ENCODE data around the gene ARID3A. TPM values are rescaled to one million over a fixed set of nuclear protein-coding genes. Genes with fewer than 3 reads are reported as not detected.

The ARID3A gene
- total RNA-seq, 2 experiments from 2014 or later: 28.7 to 33.2 TPM

GRCh38 chr19:1014161-1015060, 88.6 kb downstream of the ARID3A start:
- H3K4me1 Mint-ChIP-seq: peaks cover 11% of the 10 kb centered on the region

DNA sequence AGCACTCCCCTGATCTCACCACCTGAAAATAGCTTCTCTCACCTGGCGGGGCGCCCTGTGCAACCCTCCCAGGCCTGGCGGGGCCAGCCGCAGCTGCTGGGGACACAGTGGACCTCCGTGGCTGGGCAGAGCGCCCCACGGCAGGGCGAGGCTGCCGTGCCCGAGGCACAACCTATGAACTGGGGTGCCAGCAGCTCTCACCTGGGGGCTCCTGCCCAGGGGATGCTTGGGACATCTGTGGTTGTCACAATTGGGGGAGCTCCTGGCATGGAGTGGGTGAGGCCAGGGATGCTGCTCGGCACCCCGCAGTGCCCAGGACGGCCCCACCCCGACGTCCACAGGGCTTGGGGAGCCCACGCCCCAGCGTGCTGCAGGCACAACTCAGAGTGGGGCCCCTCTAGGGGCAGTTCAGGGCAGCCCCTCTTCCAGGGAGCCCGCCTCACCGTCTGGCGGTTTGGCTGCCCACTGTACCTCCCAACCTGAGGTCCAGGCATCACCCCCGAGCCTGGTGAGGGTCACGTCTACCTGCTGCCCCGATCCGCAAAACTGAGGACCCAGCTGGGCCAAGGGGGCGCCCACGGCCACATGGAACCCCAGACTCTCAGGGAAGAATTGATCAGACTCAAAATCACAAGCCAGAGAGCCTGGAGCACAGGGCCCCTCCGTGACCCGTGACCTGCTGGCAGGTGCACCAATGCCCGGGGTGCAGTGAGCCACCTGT, 89.4 kb downstream of the ARID3A start:
- ATAC-seq (ENCODE audit: low read depth) (no peak), DNase-seq (no peak)
- no peaks in the 10 kb centered on the region for H3K9me3 Mint-ChIP-seq
- H3K4me3 Mint-ChIP-seq: no peak overlapping the region
- no peak overlapping the region for H3K27ac Mint-ChIP-seq
- no peaks in the 10 kb centered on the region for H3K27me3 Mint-ChIP-seq
- POLR2A ChIA-PET: interaction anchor here (0.6 kb wide), 1 partner anchor 70 kb away, joined by 3 read pairs; no protein-coding TSS in a partner anchor
- H3K4me1 Mint-ChIP-seq: peaks cover 11% of the 10 kb centered on the region
- peaks cover 4% of the 10 kb centered on the region for H3K36me3 Mint-ChIP-seq

More at GRCh38 chr19:1014161-1015060, 88.6 kb downstream of the ARID3A start:
- POLR2A ChIA-PET: no interaction called here
- no peak for DNase-seq
- H3K27me3 Mint-ChIP-seq: no peaks in the 10 kb centered on the region
- ATAC-seq (ENCODE audit: low read depth): no peak
- H3K9me3 Mint-ChIP-seq: no peaks in the 10 kb centered on the region
- peaks cover 3% of the 10 kb centered on the region for H3K36me3 Mint-ChIP-seq
- H3K4me3 Mint-ChIP-seq: no peak overlapping the region
- no peak overlapping the region for H3K27ac Mint-ChIP-seq

DNA sequence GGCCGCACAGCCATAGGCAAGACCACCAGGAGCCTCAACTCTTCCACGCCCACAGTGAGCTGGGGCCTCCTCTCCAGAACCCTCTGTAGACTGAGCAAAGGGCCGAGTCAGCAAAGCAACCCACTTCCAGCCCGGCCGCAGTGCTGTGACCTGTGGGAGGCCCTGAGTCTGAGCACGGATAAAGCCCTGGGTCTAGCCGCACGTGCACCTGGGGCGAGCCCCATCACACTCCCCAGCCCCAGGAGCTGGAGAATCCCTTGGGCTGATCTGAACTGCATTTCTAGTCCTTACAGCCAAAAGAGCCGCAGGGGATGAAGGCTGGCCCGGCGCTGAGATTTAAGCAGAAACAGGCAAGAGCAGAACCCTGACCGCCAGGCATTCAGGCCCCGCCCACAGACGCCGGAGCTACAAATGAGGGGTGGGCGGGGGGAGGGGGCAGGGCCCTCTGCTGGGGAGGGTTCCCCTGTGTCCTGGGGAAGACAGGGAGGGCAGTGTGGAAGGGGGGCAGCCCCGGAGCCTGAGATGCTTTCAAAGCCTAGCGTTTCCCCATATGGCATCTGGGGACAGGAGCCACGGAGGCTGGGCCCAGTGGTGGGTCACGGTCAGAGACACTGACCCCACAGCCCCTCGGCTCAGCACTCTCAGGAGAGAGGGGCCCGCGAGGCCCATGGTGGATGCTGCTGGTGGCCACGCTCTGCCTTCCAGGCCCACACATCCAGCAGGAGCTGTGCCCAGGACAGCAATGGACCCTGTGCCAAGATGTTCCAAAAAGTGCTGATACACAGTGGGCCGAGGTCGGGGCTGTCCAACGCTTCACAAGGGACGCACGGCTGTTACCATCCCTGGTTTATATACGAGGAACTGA, 90.2 kb downstream of the ARID3A start:
- Mint-ChIP-seq H3K4me1 (peaks cover 11% of the 10 kb centered on the region), H3K27me3 (no peaks in the 10 kb centered on the region), H3K27ac (peak overlapping the region; percentile 16), H3K9me3 (no peaks in the 10 kb centered on the region), H3K4me3 (no peak overlapping the region), H3K36me3 (peaks cover 4% of the 10 kb centered on the region)
- no peak for ATAC-seq (ENCODE audit: low read depth)
- POLR2A ChIA-PET: interaction anchor here (0.6 to 1.0 kb wide), 3 partner anchors 20 to 69 kb away, joined by 3 read pairs; partner anchors contain the start of gene ARHGAP45
- no peak for DNase-seq

- POLR2A ChIA-PET: interaction anchor here (0.9 to 1.0 kb wide), 2 partner anchors 20 to 51 kb away, joined by 3 read pairs; partner anchors contain the start of gene ARHGAP45
- peaks cover 17% of the 10 kb centered on the region for H3K4me1 Mint-ChIP-seq
- peak overlapping the region; percentile 68 for H3K27ac Mint-ChIP-seq
- no peaks in the 10 kb centered on the region for H3K9me3 Mint-ChIP-seq
- H3K4me3 Mint-ChIP-seq: peak overlapping the region; percentile 49
- DNase-seq: no peak
- no peaks in the 10 kb centered on the region for H3K27me3 Mint-ChIP-seq
- ATAC-seq (ENCODE audit: low read depth): no peak
- H3K36me3 Mint-ChIP-seq: peaks cover 2% of the 10 kb centered on the region
Measured at GRCh38 chr19:1016647-1017114, 90.8 kb downstream of the ARID3A start.

DNA sequence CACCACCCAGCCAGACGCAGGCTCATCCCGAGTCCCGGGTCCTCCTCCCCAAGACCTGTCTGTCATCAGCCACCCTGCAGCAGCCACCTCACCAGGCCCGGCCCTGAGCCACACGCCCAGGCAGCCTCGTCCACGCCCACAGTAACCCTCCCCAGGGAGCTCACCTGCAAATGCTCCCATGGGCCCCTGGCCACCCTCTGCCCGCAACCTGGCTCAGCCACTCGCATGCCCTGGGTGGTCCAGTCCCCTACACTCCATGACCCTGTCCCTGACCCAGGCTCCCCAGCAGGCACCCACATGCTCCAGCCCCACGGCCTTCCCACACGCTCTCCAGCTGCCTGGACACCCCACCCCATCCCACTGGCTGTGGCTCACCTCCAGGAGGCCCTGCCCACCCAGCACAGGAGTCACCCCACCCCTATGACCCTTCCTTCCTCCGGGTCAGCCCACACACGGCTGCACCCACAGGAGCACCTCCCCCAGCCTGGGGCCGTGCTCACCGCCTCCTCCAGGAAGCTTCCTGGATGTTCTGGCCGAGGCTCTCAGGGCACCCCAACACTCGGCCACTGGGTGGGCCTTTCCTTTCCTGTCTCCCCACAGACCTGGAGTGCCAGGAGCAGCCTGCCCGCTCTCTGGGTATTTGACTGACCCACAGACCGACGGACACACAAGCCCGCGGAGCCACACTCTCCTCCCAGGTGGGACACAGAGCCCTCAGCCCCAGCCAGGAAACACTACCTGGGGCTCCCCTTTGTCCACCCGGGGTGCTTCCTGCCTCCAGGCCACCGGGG, 91.5 kb downstream of the ARID3A start:
- Mint-ChIP-seq H3K27me3 (no peaks in the 10 kb centered on the region), H3K4me1 (peaks cover 17% of the 10 kb centered on the region), H3K9me3 (no peaks in the 10 kb centered on the region), H3K4me3 (peak overlapping the region; percentile 49), H3K36me3 (peaks cover 2% of the 10 kb centered on the region), H3K27ac (peak overlapping the region; percentile 68)
- ATAC-seq (ENCODE audit: low read depth) (no peak), DNase-seq (no peak)
- POLR2A ChIA-PET: interaction anchor here (0.9 to 1.0 kb wide), 3 partner anchors 21 to 50 kb away, joined by 3 read pairs; partner anchors contain the start of genes ABCA7 and ARHGAP45

DNA sequence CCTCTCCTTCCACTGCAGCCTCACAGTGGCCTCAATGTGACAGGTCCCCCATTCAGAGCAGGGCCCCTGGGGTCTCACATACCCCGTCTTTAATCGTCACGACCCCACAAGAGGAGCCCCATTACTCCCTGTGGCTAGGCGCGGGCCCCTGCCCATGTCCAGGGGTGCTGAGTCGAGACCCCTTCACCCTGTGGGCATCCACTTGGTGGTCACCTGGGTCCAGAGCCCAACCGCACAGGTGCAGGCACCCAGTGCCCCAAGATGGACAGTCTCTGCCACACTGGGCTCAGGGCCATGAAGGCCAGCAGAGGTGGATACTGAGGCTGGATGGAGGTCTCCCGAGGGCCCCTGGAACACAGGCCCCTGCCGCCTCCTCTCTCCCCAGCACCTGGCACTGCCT, 92.1 kb downstream of the ARID3A start:
- H3K27ac Mint-ChIP-seq: peak overlapping the region; percentile 30
- POLR2A ChIA-PET: interaction anchor here (1.0 kb wide), 1 partner anchor 22 kb away, joined by 3 read pairs; the partner anchor contains the start of gene ABCA7
- H3K36me3 Mint-ChIP-seq: peaks cover 2% of the 10 kb centered on the region
- ATAC-seq (ENCODE audit: low read depth) (no peak), DNase-seq (no peak)
- no peaks in the 10 kb centered on the region for H3K9me3 Mint-ChIP-seq
- H3K4me1 Mint-ChIP-seq: peaks cover 17% of the 10 kb centered on the region
- peak overlapping the region; percentile 49 for H3K4me3 Mint-ChIP-seq
- H3K27me3 Mint-ChIP-seq: no peaks in the 10 kb centered on the region

GRCh38 chr19:1018393-1018792, 92.6 kb downstream of the ARID3A start:
- DNase-seq (no peak), ATAC-seq (ENCODE audit: low read depth) (no peak)
- POLR2A ChIA-PET: interaction anchor here (0.7 kb wide), 2 partner anchors 21 to 251 kb away, joined by 3 read pairs; no protein-coding TSS in a partner anchor
- no peaks in the 10 kb centered on the region for H3K27me3 Mint-ChIP-seq
- peaks cover 17% of the 10 kb centered on the region for H3K4me1 Mint-ChIP-seq
- H3K4me3 Mint-ChIP-seq: peak overlapping the region; percentile 90
- no peaks in the 10 kb centered on the region for H3K9me3 Mint-ChIP-seq
- peak overlapping the region; percentile 63 for H3K27ac Mint-ChIP-seq
- peaks cover 2% of the 10 kb centered on the region for H3K36me3 Mint-ChIP-seq

- peak overlapping the region; percentile 90 for H3K4me3 Mint-ChIP-seq
- DNase-seq (no peak), ATAC-seq (ENCODE audit: low read depth) (no peak)
- H3K4me1 Mint-ChIP-seq: peaks cover 17% of the 10 kb centered on the region
- peaks cover 2% of the 10 kb centered on the region for H3K36me3 Mint-ChIP-seq
- peak overlapping the region; percentile 63 for H3K27ac Mint-ChIP-seq
- POLR2A ChIA-PET: interaction anchor here (0.7 to 1.9 kb wide), 12 partner anchors 20 to 250 kb away, joined by 3 to 9 read pairs (median 4); partner anchors contain the start of genes ARHGAP45, MED16, RNU6-9 and WDR18
- H3K27me3 Mint-ChIP-seq: no peaks in the 10 kb centered on the region
- H3K9me3 Mint-ChIP-seq: no peaks in the 10 kb centered on the region
Measured at GRCh38 chr19:1018932-1019615, 93.2 kb downstream of the ARID3A start.

DNA sequence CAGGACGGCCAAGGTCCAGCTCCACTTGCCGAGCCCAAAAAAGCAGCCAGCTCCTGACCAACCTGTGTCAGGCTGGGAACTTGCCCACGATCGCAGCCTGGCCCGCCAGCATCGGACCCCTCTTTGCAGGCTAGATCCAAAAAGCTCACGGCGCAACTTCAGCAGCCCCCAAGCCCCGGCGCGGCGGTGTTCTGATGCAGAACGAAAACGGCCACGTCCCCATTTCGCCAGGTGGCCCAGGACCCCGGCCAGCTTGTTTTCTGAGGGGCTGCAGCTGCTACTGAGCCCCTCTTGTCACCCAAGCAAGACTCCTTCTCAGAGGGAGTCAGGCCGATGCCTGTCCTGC, 93.8 kb downstream of the ARID3A start:
- DNase-seq: no peak
- Mint-ChIP-seq H3K27me3 (no peaks in the 10 kb centered on the region), H3K27ac (peak overlapping the region; percentile 88)

GRCh38 chr19:1019980-1020867, 94.4 kb downstream of the ARID3A start:
- Mint-ChIP-seq H3K36me3 (peaks cover 2% of the 10 kb centered on the region), H3K27me3 (no peaks in the 10 kb centered on the region), H3K4me3 (peak overlapping the region; percentile 90), H3K9me3 (no peaks in the 10 kb centered on the region), H3K4me1 (peaks cover 19% of the 10 kb centered on the region), H3K27ac (peak overlapping the region; percentile 88)
- DNase-seq (no peak), ATAC-seq (ENCODE audit: low read depth) (no peak)
- POLR2A ChIA-PET: interaction anchor here (0.6 to 1.9 kb wide), 12 partner anchors 23 to 127 kb away, joined by 3 to 9 read pairs (median 4); partner anchors contain the start of genes ARHGAP45, MED16, RNU6-9 and WDR18

More for the DNA sequence above, 93.8 kb downstream of the ARID3A start:
- H3K4me1 Mint-ChIP-seq: peaks cover 17% of the 10 kb centered on the region
- no peak for ATAC-seq (ENCODE audit: low read depth)
- peaks cover 2% of the 10 kb centered on the region for H3K36me3 Mint-ChIP-seq
- POLR2A ChIA-PET: interaction anchor here (0.6 to 1.9 kb wide), 12 partner anchors 22 to 127 kb away, joined by 3 to 9 read pairs (median 4); partner anchors contain the start of genes ARHGAP45, MED16, RNU6-9 and WDR18
- H3K9me3 Mint-ChIP-seq: no peaks in the 10 kb centered on the region
- H3K4me3 Mint-ChIP-seq: peak overlapping the region; percentile 90

Data from activated naive CD8-positive, alpha-beta T cell treated with anti-CD3 and anti-CD28 coated beads, Interleukin-2, amount 10 ng/mL, durations not matched to agents 7 days and 5 days (primary cell).